GM12878 (cell line): ENCODE data around the gene GPR18. TPM values are rescaled to one million over a fixed set of nuclear protein-coding genes. Genes with fewer than 3 reads are reported as not detected.
A peak's percentile ranks its signal among the peaks of the same experiment; 100 is the strongest.

Source experiments
- ATAC-seq: fragments of 200-7000 bp; cut with Tn5 transposase; 3 replicates; pipeline ENCODE4 v1.9.1; 2020; ENCODE audit warnings: mild to moderate bottlenecking, moderate library complexity
- BruUV-seq: library from RNA; stranded (reverse); fragments of 400-500 nt; replicated peaks from 2 replicates; lab custom pipeline; 2021; lab: Mats Ljungman, UMichigan
- CTCF ChIA-PET: fragments of 300-600 bp; sonication (Branson Sonifier 250); formaldehyde crosslinking; extraction: SDS; loops from one replicate; lab custom pipeline; 2021; ENCODE audit warnings: inconsistent platforms; lab: Yijun Ruan, JAX
- POLR2A ChIA-PET: fragments of 350-600 bp; formaldehyde crosslinking; extraction: SDS; loops from one replicate; lab custom pipeline; 2021; ENCODE audit warnings: inconsistent platforms; lab: Charles Lee
- RAD21 ChIA-PET: fragments of 300-600 bp; sonication (Branson Sonifier 250); formaldehyde crosslinking; loops from one replicate; lab custom pipeline; 2023; ENCODE audit warnings: antibody characterized with exemption; ENCODE audit not compliant: unreplicated experiment; lab: Charles Lee
- SMC1A ChIA-PET: fragments of 300-600 bp; sonication (Branson Sonifier 250); formaldehyde crosslinking; loops from one replicate; lab custom pipeline; 2023; ENCODE audit not compliant: unreplicated experiment, uncharacterized antibody; lab: Charles Lee
- DNase-seq: peaks from one replicate; pipeline ENCODE4 v3.0.0-alpha.2; 2011; ENCODE audit warnings: low read depth, low spot score
- FAIRE-seq: peaks from 3 replicates; lab custom pipeline; 2011; peaks lifted over from hg19 to GRCh38; lab: Jason Lieb, UNC
- H2AFZ ChIP-seq: 2 replicates; pipeline ENCODE4 v1.6.0; 2011; ENCODE audit warnings: low read depth, low read length, control low read depth; ENCODE audit not compliant: control insufficient read depth
- H3K27ac ChIP-seq: 2 replicates; pipeline ENCODE4 v1.5.1; 2011; ENCODE audit warnings: control low read depth; ENCODE audit not compliant: control insufficient read depth, insufficient read depth
- H3K27me3 ChIP-seq, 2 experiments: replicated peaks in 1 of 2; 2 replicates each; pipeline versions ENCODE4 v1.6.0 to v1.6.1; 2011; ENCODE audit warnings: low read length in 1 of 2; ENCODE audit not compliant: control insufficient read depth in 2 of 2, insufficient read depth in 2 of 2
- H3K36me3 ChIP-seq, 2 experiments: 2 replicates each; pipeline ENCODE4 v1.5.1; 2011; ENCODE audit warnings: low read length in 1 of 2; ENCODE audit not compliant: control insufficient read depth in 2 of 2, insufficient read depth in 2 of 2
- H3K4me1 ChIP-seq: 2 replicates; pipeline ENCODE4 v1.6.1; 2011; ENCODE audit warnings: mild to moderate bottlenecking, low read length, moderate library complexity, mixed read lengths; ENCODE audit not compliant: control insufficient read depth, insufficient read depth
- H3K4me2 ChIP-seq: 2 replicates; pipeline ENCODE4 v1.6.0; 2011; ENCODE audit warnings: control low read depth; ENCODE audit not compliant: control insufficient read depth, insufficient read depth
- H3K4me3 ChIP-seq: fragments of 200-600 bp; sonication (generic); 2 replicates; pipeline ENCODE4 v1.5.1; 2016
- H3K79me2 ChIP-seq: 2 replicates; pipeline ENCODE4 v1.6.0; 2011; ENCODE audit warnings: low read length; ENCODE audit not compliant: control insufficient read depth, insufficient read depth
- H3K9ac ChIP-seq: 2 replicates; pipeline ENCODE4 v1.8.0; 2011; ENCODE audit warnings: low read length, control low read depth, mixed read lengths; ENCODE audit not compliant: control insufficient read depth, insufficient read depth
- H3K9me3 ChIP-seq: replicated peaks from 3 replicates; pipeline ENCODE4 v1.5.1; 2011; ENCODE audit warnings: mild to moderate bottlenecking, low read length; ENCODE audit not compliant: control insufficient read depth, insufficient read depth
- H4K20me1 ChIP-seq: 2 replicates; pipeline ENCODE4 v1.6.0; 2011; ENCODE audit not compliant: control insufficient read depth, insufficient read depth
- ATF2 ChIP-seq: IDR thresholded peaks from 2 replicates; pipeline ENCODE4 v1.6.1; 2012; ENCODE audit warnings: low read length, inconsistent platforms
- ATF3 ChIP-seq: IDR thresholded peaks from 2 replicates; pipeline ENCODE4 v1.6.1; 2011; ENCODE audit warnings: low read depth, mild to moderate bottlenecking, low read length, moderate library complexity, borderline replicate concordance; ENCODE audit errors: extremely low read depth
- ATF7 ChIP-seq: fragments of 450-650 bp; IDR thresholded peaks from 2 replicates; pipeline ENCODE4 v1.6.1; 2016; ENCODE audit warnings: low read depth, mild to moderate bottlenecking
- CBX5 ChIP-seq: sonication (generic); IDR thresholded peaks from 2 replicates; pipeline ENCODE4 v1.6.1; 2016; ENCODE audit warnings: low read depth, moderate library complexity, mild to moderate bottlenecking, inconsistent platforms
- CEBPB ChIP-seq, 2 experiments: fragments of 150-350 bp in 1 of 2; IDR thresholded peaks; 2 replicates each; pipeline ENCODE4 v1.6.1; 2012 to 2014; ENCODE audit warnings: low read depth in 2 of 2, low read length in 2 of 2, borderline replicate concordance in 1 of 2, inconsistent platforms in 1 of 2
- CREB1 ChIP-seq: IDR thresholded peaks from 2 replicates; pipeline ENCODE4 v1.6.1; 2012; ENCODE audit warnings: low read depth, mild to moderate bottlenecking, inconsistent platforms
- CTCF ChIP-seq, 3 experiments: IDR thresholded peaks in 2 of 3; conservative IDR thresholded peaks in 1 of 3; 2 replicates each; pipeline ENCODE4 v1.5.1; 2011; ENCODE audit warnings: low read depth in 3 of 3, low read length in 3 of 3, mild to moderate bottlenecking in 3 of 3, control low read depth in 2 of 3, moderate library complexity in 2 of 3, inconsistent platforms in 1 of 3, mixed read lengths in 1 of 3; ENCODE audit not compliant: control insufficient read depth in 2 of 3, insufficient read depth in 1 of 3; ENCODE audit errors: extremely low read depth in 1 of 3
- HCFC1 ChIP-seq: fragments of 150-350 bp; IDR thresholded peaks from 2 replicates; pipeline ENCODE4 v1.6.1; 2014; ENCODE audit warnings: low read length
- HDAC2 ChIP-seq: fragments of 200-600 bp; sonication (generic); IDR thresholded peaks from 2 replicates; pipeline ENCODE4 v1.6.1; 2017
- KDM1A ChIP-seq: fragments of 200-600 bp; sonication (generic); IDR thresholded peaks from 2 replicates; pipeline ENCODE4 v1.6.1; 2016; ENCODE audit warnings: borderline replicate concordance
- MEF2A ChIP-seq: IDR thresholded peaks from 2 replicates; pipeline ENCODE4 v1.6.1; 2011; ENCODE audit warnings: low read depth, mild to moderate bottlenecking, low read length, moderate library complexity; ENCODE audit not compliant: insufficient read depth
- PKNOX1 ChIP-seq: fragments of 450-650 bp; IDR thresholded peaks from 2 replicates; pipeline ENCODE4 v1.6.1; 2016; ENCODE audit warnings: mild to moderate bottlenecking
- PML ChIP-seq: IDR thresholded peaks from 2 replicates; pipeline ENCODE4 v1.6.1; 2012; ENCODE audit warnings: low read length, inconsistent platforms
- RAD21 ChIP-seq: IDR thresholded peaks from 2 replicates; pipeline ENCODE4 v1.6.1; 2011; ENCODE audit warnings: mild to moderate bottlenecking, low read depth, low read length, moderate library complexity; ENCODE audit not compliant: insufficient read depth
- SP1 ChIP-seq: IDR thresholded peaks from one replicate; pipeline ENCODE4 v1.6.1; 2011; ENCODE audit warnings: low read depth, low read length
- SPI1 ChIP-seq: IDR thresholded peaks from 2 replicates; pipeline ENCODE4 v1.6.1; 2011; ENCODE audit warnings: low read depth, mild to moderate bottlenecking, low read length, moderate library complexity, borderline replicate concordance; ENCODE audit not compliant: insufficient read depth
- WGBS: methylation state at CpG from one replicate; pipeline ENCODE4 v1.1.6; 2016; ENCODE audit warnings: low lambda C conversion rate; ENCODE audit not compliant: insufficient replicate concordance, insufficient coverage; ENCODE audit errors: missing lambda C conversion rate; 5-methylcytosine and 5-hydroxymethylcytosine counted together
- in situ Hi-C: fragments of 300-500 bp; cut with MboI; formaldehyde crosslinking; loops from 9 replicates; pipeline ENCODE4 v1.14.3; 2018; ENCODE audit warnings: mixed read lengths
- intact Hi-C: fragments of 100-400 bp; cut with micrococcal nuclease; formaldehyde crosslinking; loops from one replicate; pipeline ENCODE4 v1.14.2; 2022; ENCODE audit not compliant: unreplicated experiment
- polyA plus RNA-seq, 11 experiments: library from polyadenylated mRNA; depleted of rRNA in 4 of 11; unstranded in 6 of 11; stranded (reverse) in 5 of 11; fragments of >200 nt; fragmentation: Nextera tagmentation in 4 of 11; fragmentation: Illumina TruSeq in 1 of 11; extraction: Ambion mirVana in 4 of 11; extraction: Trizol in 1 of 11; gene quantifications; 1 replicate in 1 of 11; 2 replicates in 10 of 11; pipeline versions ENCODE4 v1.2.1 to v1.2.3, GENCODE V29; 2011 to 2016; ENCODE audit warnings: inconsistent platforms in 2 of 11, missing spikeins in 2 of 11, low read depth in 1 of 11
- total RNA-seq, 4 experiments: library from RNA; depleted of rRNA in 3 of 4; stranded (reverse); fragments of >200 nt in 3 of 4; fragmentation: Illumina TruSeq in 1 of 4; extraction: Trizol in 1 of 4; gene quantifications; 2 replicates each; pipeline versions ENCODE4 v1.2.1 to v1.2.3, GENCODE V29; 2013 to 2021

Gene GPR18
- total and polyA plus RNA-seq, 10 of the 15 experiments (the other 5 are each of a cell fraction or from before 2014, with no cell fraction given) = 3.3 to 12.9 (median 5.2) TPM

GRCh38 chr13:99237981-99238662, 20.1 kb downstream of the GPR18 start (continued):
- TF ChIP-seq ATF2 (no peak), HDAC2 (no peak), KDM1A (no peak), ATF7 (no peak), CEBPB (IDR thresholded peaks at IDR 0.05; ENCODE audit: borderline replicate concordance in 1 of 2, low read depth in 2 of 2, low read length in 2 of 2) (no peak)

GRCh38 chr13:99231721-99232120, 26.5 kb downstream of the GPR18 start:
- ChIA-PET CTCF (interaction anchor here (1.0 to 4.4 kb wide), 11 partner anchors 27 to 205 kb away, joined by 3 to 22 read pairs (median 5); partner anchors contain the start of genes GPR18 and UBAC2), SMC1A (interaction anchor here (0.8 to 6.5 kb wide), 13 partner anchors 9 to 275 kb away, joined by 3 to 69 read pairs (median 4); partner anchors contain the start of genes GPR18 and UBAC2), POLR2A (interaction anchor here (1.5 to 2.1 kb wide), 3 partner anchors 24 to 31 kb away, joined by 4 to 6 read pairs (median 5); partner anchors contain the start of gene UBAC2), RAD21 (interaction anchor here (0.7 to 5.1 kb wide), 7 partner anchors 13 to 38 kb away, joined by 3 to 37 read pairs (median 4); partner anchors contain the start of gene GPR18)
- Histone ChIP-seq H3K27me3 (no peaks in the 10 kb centered on the region), H3K4me1 (peaks cover 40% of the 10 kb centered on the region), H2AFZ (no peak overlapping the region), H3K4me2 (peak overlapping the region; percentile 30; the same call in 1 of the 2 replicates), H3K9me3 (no peaks in the 10 kb centered on the region; the same call in 2 of the 3 replicates), H3K9ac (no peak overlapping the region), H4K20me1 (no peaks in the 10 kb centered on the region), H3K36me3 (no peaks in the 10 kb centered on the region), H3K4me3 (no peak overlapping the region), H3K79me2 (peaks cover 37% of the 10 kb centered on the region), H3K27ac (no peak overlapping the region)
- BruUV-seq = no TSS peak
- 86% methylated on average over 1 of the region's 1 CpG for WGBS
- TF ChIP-seq ATF3 = no peak
- TF ChIP-seq CREB1 = 0 out of 2 replicates have a peak, but pooled peaks have one; percentile 43
- no peak for TF ChIP-seq SP1
- no peak for TF ChIP-seq CTCF (IDR thresholded peaks at IDR 0.05 in 2 of 3, conservative IDR thresholded peaks at IDR 0.05 in 1 of 3; ENCODE audit: control insufficient read depth in 2 of 3, extremely low read depth in 1 of 3, insufficient read depth in 1 of 3, low read depth in 3 of 3, low read length in 3 of 3)
- TF ChIP-seq PKNOX1 = peak; percentile 85
- no peak for TF ChIP-seq PML
- no peak for TF ChIP-seq HCFC1
- TF ChIP-seq CBX5 = no peak
- no peak for TF ChIP-seq RAD21
- peak; percentile 89; the same call in 1 of the 2 replicates for TF ChIP-seq SPI1
- no peak for TF ChIP-seq MEF2A
- FAIRE-seq = no peak
- intact Hi-C loops (no loop called here), in situ Hi-C loops (no loop called here)
- no peak for DNase-seq
- peak; percentile 36 for ATAC-seq
